ENCODE data around the gene CAMK2G.
"Not testable (repeated sequence)": the region's sequence is repeated elsewhere in the genome, so short reads cannot be mapped to it uniquely, and the experiment has no call there.

The CAMK2G gene

GRCh38 chr10:73788864-73789658, 85.3 kb downstream of the CAMK2G start:
- DNase-seq: no peak

GRCh38 chr10:73787031-73787800, 87.1 kb downstream of the CAMK2G start:
- not testable (repeated sequence) for DNase-seq

GRCh38 chr10:73786512-73786885, 87.9 kb downstream of the CAMK2G start:
- no peak for DNase-seq

- DNase-seq: peak in 2 of 4 experiments; percentile 43 to 44
These were observed 88.4 kb downstream of the CAMK2G start for GRCh38 chr10:73785721-73786511.

GRCh38 chr10:73785211-73785720, 89.1 kb downstream of the CAMK2G start, which contains the start of gene ZSWIM8:
Gene ZSWIM8, plus strand, starts transcription at chr10:73785606. Its CDS starts 273 bp downstream, at chr10:73785879.
- peak; percentile 52 to 77 (median 66) for DNase-seq

GRCh38 chr10:73782749-73783085, 91.6 kb downstream of the CAMK2G start:
- no peak for DNase-seq

GRCh38 chr10:73781879-73782748, 92.2 kb downstream of the CAMK2G start, which contains the start of gene CHCHD1:
Gene CHCHD1, plus strand, starts transcription at chr10:73782048. Its CDS starts 28 bp downstream, at chr10:73782076.
- peak; percentile 74 to 89 (median 82) for DNase-seq

- DNase-seq: no peak
These were observed 92.8 kb downstream of the CAMK2G start for GRCh38 chr10:73781548-73781878.

- no peak for DNase-seq
These were observed 93.4 kb downstream of the CAMK2G start for GRCh38 chr10:73780966-73781365.

- no peak for DNase-seq
These were observed 94.1 kb downstream of the CAMK2G start for GRCh38 chr10:73780301-73780700.

GRCh38 chr10:73779539-73780197, 94.7 kb downstream of the CAMK2G start:
- no peak for DNase-seq

GRCh38 chr10:73779018-73779417, 95.3 kb downstream of the CAMK2G start:
- DNase-seq: no peak

- no peak for DNase-seq
These were observed 99.7 kb downstream of the CAMK2G start for GRCh38 chr10:73774637-73775036.

GRCh38 chr10:73773152-73773879, 101.0 kb downstream of the CAMK2G start:
- peak in 1 of 4 experiments; percentile 12 for DNase-seq

GRCh38 chr10:73772281-73773151, 101.8 kb downstream of the CAMK2G start:
- peak; percentile 55 to 82 (median 66) for DNase-seq

- peak in 1 of 4 experiments; percentile 74 for DNase-seq
These were observed 102.6 kb downstream of the CAMK2G start for GRCh38 chr10:73771722-73772280.

GRCh38 chr10:73769396-73769795, 105.0 kb downstream of the CAMK2G start:
- no peak for DNase-seq

- DNase-seq: peak; percentile 8 to 73 (median 43)
These were observed 105.5 kb downstream of the CAMK2G start for GRCh38 chr10:73768881-73769280.

GRCh38 chr10:73765066-73765465, 109.3 kb downstream of the CAMK2G start:
- DNase-seq: no peak

Data from activated naive CD4-positive, alpha-beta T cell (primary cell).